Endothelial cell of umbilical vein (primary cell): Measurements from ENCODE around the gene ANKS1B. TPM values are rescaled to one million over a fixed set of nuclear protein-coding genes. Genes with fewer than 3 reads are reported as not detected.

Source experiments
- BruUV-seq: library from RNA; stranded (reverse); fragments of 400-500 nt; replicated peaks from 2 replicates; lab custom pipeline; 2021; lab: Mats Ljungman, UMichigan
- CTCF ChIA-PET: fragments of 300-600, 350-600 bp; sonication (Branson Sonifier 250); formaldehyde crosslinking; loops from one replicate; lab custom pipeline; 2021; ENCODE audit warnings: antibody characterized with exemption, inconsistent platforms; lab: Charles Lee
- POLR2A ChIA-PET: fragments of 300-600, 350-600 bp; sonication (Branson Sonifier 250); formaldehyde crosslinking; loops from one replicate; lab custom pipeline; 2021; ENCODE audit warnings: antibody characterized with exemption, inconsistent platforms; lab: Charles Lee
- DNase-seq: peaks from one replicate; pipeline ENCODE4 v3.0.0-alpha.2; 2011; ENCODE audit warnings: low read depth, low spot score
- FAIRE-seq: peaks from 2 replicates; lab custom pipeline; 2011; peaks lifted over from hg19 to GRCh38; lab: Jason Lieb, UNC
- H2AFZ ChIP-seq: 2 replicates; pipeline ENCODE4 v1.6.0; 2012; ENCODE audit warnings: low read depth, low read length, control low read depth, inconsistent platforms
- H3K27ac ChIP-seq: 2 replicates; pipeline ENCODE4 v1.5.1; 2011; ENCODE audit warnings: low read depth, mild to moderate bottlenecking, control low read depth, low read length, moderate library complexity; ENCODE audit not compliant: insufficient read depth
- H3K27me3 ChIP-seq, 2 experiments: 2 replicates each; pipeline versions ENCODE4 v1.6.0 to v1.6.1; 2011; ENCODE audit warnings: low read length in 2 of 2, mixed read lengths in 1 of 2; ENCODE audit not compliant: control insufficient read depth in 2 of 2, insufficient read depth in 2 of 2
- H3K36me3 ChIP-seq, 2 experiments: 2 replicates in 1 of 2; 3 replicates in 1 of 2; pipeline ENCODE4 v1.5.1; 2011; ENCODE audit warnings: low read length in 2 of 2, mild to moderate bottlenecking in 1 of 2, moderate library complexity in 1 of 2; ENCODE audit not compliant: control insufficient read depth in 2 of 2, insufficient read depth in 2 of 2; ENCODE audit errors: extremely low read depth in 1 of 2
- H3K4me1 ChIP-seq: 3 replicates; pipeline ENCODE4 v1.5.1; 2011; ENCODE audit warnings: mild to moderate bottlenecking, low read length; ENCODE audit not compliant: control insufficient read depth, insufficient read depth; ENCODE audit errors: extremely low read depth
- H3K4me2 ChIP-seq: 2 replicates; pipeline ENCODE4 v1.6.1; 2011; ENCODE audit warnings: low read length, control low read depth, mixed read lengths; ENCODE audit not compliant: insufficient read depth
- H3K4me3 ChIP-seq, 3 experiments: fragments of 200-600 bp in 1 of 3; sonication (generic), shearing (Covaris generic) in 1 of 3; replicated peaks in 1 of 3; 2 replicates each; pipeline ENCODE4 v1.5.1; 2011 to 2016; ENCODE audit warnings: control low read depth in 3 of 3, low read length in 3 of 3, mild to moderate bottlenecking in 2 of 3, inconsistent platforms in 1 of 3, low read depth in 1 of 3, moderate library complexity in 1 of 3; ENCODE audit not compliant: insufficient read depth in 1 of 3
- H3K79me2 ChIP-seq: 2 replicates; pipeline ENCODE4 v1.6.0; 2012; ENCODE audit warnings: low read length, inconsistent platforms; ENCODE audit not compliant: control insufficient read depth, insufficient read depth
- H3K9ac ChIP-seq: replicated peaks from 2 replicates; pipeline ENCODE3; 2011; ENCODE audit warnings: low read length, control low read depth; ENCODE audit not compliant: insufficient read depth; ENCODE audit errors: extremely low read depth
- H3K9me1 ChIP-seq: replicated peaks from 3 replicates; pipeline ENCODE4 v1.6.0; 2011; ENCODE audit warnings: mild to moderate bottlenecking, low read length; ENCODE audit not compliant: control insufficient read depth, insufficient read depth; ENCODE audit errors: extremely low read depth
- H3K9me3 ChIP-seq: replicated peaks from 2 replicates; pipeline ENCODE4 v1.5.1; 2012; ENCODE audit warnings: low read length, inconsistent platforms; ENCODE audit not compliant: control insufficient read depth, insufficient read depth
- H4K20me1 ChIP-seq: replicated peaks from 2 replicates; pipeline ENCODE3; 2011; ENCODE audit warnings: mild to moderate bottlenecking, low read length; ENCODE audit not compliant: control insufficient read depth, insufficient read depth; ENCODE audit errors: extremely low read depth
- EZH2 ChIP-seq: IDR thresholded peaks from 2 replicates; pipeline ENCODE4 v1.6.1; 2012; ENCODE audit warnings: borderline replicate concordance, low read depth, mild to moderate bottlenecking, moderate library complexity, low read length, inconsistent platforms; ENCODE audit not compliant: severe bottlenecking
- FOS ChIP-seq: IDR thresholded peaks from 2 replicates; pipeline ENCODE4 v1.6.1; 2011; ENCODE audit warnings: mild to moderate bottlenecking, low read length, moderate library complexity, borderline replicate concordance; ENCODE audit not compliant: insufficient read depth
- GATA2 ChIP-seq: IDR thresholded peaks from 2 replicates; pipeline ENCODE4 v1.7.0; 2011; ENCODE audit warnings: low read depth, mild to moderate bottlenecking, moderate library complexity, mixed read lengths, low read length; ENCODE audit not compliant: insufficient read length, insufficient read depth
- JUN ChIP-seq: IDR thresholded peaks from 2 replicates; pipeline ENCODE4 v1.6.1; 2011; ENCODE audit warnings: borderline replicate concordance, low read depth; ENCODE audit not compliant: insufficient read length, insufficient read depth
- MAX ChIP-seq: IDR thresholded peaks from 2 replicates; pipeline ENCODE4 v1.6.1; 2011; ENCODE audit not compliant: insufficient read depth, insufficient read length
- MYC ChIP-seq: IDR thresholded peaks from one replicate; pipeline ENCODE4 v1.6.1; 2011; ENCODE audit warnings: mild to moderate bottlenecking, low read depth, low read length
- POLR2A ChIP-seq: IDR thresholded peaks from 2 replicates; pipeline ENCODE4 v1.6.1; 2012; ENCODE audit warnings: low read depth, mild to moderate bottlenecking, control low read depth, low read length
- POLR2AphosphoS5 ChIP-seq: IDR thresholded peaks from 2 replicates; pipeline ENCODE4 v1.6.1; 2012; ENCODE audit warnings: low read depth, mild to moderate bottlenecking, control low read depth, low read length, moderate library complexity; ENCODE audit not compliant: insufficient read depth
- dilution Hi-C: fragments of 300-500 bp; cut with MboI; formaldehyde crosslinking; loops from one replicate; pipeline ENCODE4 v1.15.0; 2019; ENCODE audit warnings: low sequenced_read_pairs; ENCODE audit not compliant: extremely low pct_ligation_motif_present
- intact Hi-C: fragments of 100-400 bp; cut with micrococcal nuclease; formaldehyde crosslinking; loops from one replicate; pipeline ENCODE4 v1.10.0; 2022
- polyA plus RNA-seq, 4 experiments: library from polyadenylated mRNA; depleted of rRNA in 3 of 4; stranded (reverse) in 3 of 4; unstranded in 1 of 4; fragments of >200 nt; gene quantifications; 2 replicates each; pipeline versions ENCODE4 v1.2.1 to v1.2.3, GENCODE V29; 2011 to 2012; ENCODE audit warnings: missing spikeins in 1 of 4
- total RNA-seq: library from RNA; stranded (reverse); gene quantifications from 2 replicates; pipeline ENCODE4 v1.2.3, GENCODE V29; 2021
- TF ChIP-seq, protein P1 (sequence below), 2 donors: IDR thresholded peaks; 1 replicate in 1 of 2; 2 replicates in 1 of 2; pipeline ENCODE4 v1.5.1; 2011; ENCODE audit warnings: low read length in 2 of 2, mild to moderate bottlenecking in 2 of 2, moderate library complexity in 2 of 2, control low read depth in 1 of 2, inconsistent platforms in 1 of 2, low read depth in 1 of 2; ENCODE audit not compliant: insufficient read depth in 1 of 2; ENCODE audit errors: extremely low read depth in 1 of 2

The ANKS1B gene
- total and polyA plus RNA-seq, 2 donors (not counting 3 experiments of a cell fraction or from before 2014, with no cell fraction given) = 0.15 to 0.38 TPM

DNA sequence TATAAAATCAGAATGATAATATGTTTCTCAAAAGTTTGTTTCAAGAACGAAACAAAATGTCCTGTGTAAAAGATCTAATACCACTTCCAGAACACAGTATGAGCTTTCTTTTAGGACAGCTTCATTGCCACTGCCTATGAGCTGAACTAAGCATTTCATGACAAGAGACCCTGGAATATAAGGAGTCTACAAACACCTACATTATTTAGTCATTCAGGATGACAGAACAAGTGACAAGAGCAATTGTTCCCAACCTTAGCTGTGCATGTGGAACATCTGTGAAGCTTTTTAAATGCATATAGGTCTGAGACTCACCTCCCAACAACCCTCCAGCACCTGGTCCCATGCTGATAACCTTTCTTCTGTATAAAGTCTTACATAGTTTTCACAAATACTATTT, 440.3 kb downstream of the ANKS1B start:
- no peak overlapping the region for H3K27ac ChIP-seq
- ChIA-PET CTCF (no interaction called here), POLR2A (no interaction called here)
- FAIRE-seq = no peak
- H3K9ac ChIP-seq = no peak overlapping the region
- no peaks in the 10 kb centered on the region for H3K27me3 ChIP-seq
- no peak overlapping the region for H2AFZ ChIP-seq
- H3K9me3 ChIP-seq = no peaks in the 10 kb centered on the region
- no peaks in the 10 kb centered on the region for H3K4me1 ChIP-seq
- intact Hi-C loops (no loop called here), dilution Hi-C loops (no loop called here)
- no peaks in the 10 kb centered on the region for H3K36me3 ChIP-seq
- BruUV-seq = no TSS peak
- no peak overlapping the region for H3K4me2 ChIP-seq
- H3K4me3 ChIP-seq = no peak overlapping the region
- H3K9me1 ChIP-seq = no peaks in the 10 kb centered on the region
- TF ChIP-seq POLR2AphosphoS5 (no peak), GATA2 (no peak), POLR2A (no peak)
- TF ChIP-seq, protein P1, sequence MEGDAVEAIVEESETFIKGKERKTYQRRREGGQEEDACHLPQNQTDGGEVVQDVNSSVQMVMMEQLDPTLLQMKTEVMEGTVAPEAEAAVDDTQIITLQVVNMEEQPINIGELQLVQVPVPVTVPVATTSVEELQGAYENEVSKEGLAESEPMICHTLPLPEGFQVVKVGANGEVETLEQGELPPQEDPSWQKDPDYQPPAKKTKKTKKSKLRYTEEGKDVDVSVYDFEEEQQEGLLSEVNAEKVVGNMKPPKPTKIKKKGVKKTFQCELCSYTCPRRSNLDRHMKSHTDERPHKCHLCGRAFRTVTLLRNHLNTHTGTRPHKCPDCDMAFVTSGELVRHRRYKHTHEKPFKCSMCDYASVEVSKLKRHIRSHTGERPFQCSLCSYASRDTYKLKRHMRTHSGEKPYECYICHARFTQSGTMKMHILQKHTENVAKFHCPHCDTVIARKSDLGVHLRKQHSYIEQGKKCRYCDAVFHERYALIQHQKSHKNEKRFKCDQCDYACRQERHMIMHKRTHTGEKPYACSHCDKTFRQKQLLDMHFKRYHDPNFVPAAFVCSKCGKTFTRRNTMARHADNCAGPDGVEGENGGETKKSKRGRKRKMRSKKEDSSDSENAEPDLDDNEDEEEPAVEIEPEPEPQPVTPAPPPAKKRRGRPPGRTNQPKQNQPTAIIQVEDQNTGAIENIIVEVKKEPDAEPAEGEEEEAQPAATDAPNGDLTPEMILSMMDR (IDR thresholded peaks at IDR 0.05; ENCODE audit: extremely low read depth in 1 of 2, insufficient read depth in 1 of 2, low read depth in 1 of 2, low read length in 2 of 2) = no peak
- H4K20me1 ChIP-seq = no peaks in the 10 kb centered on the region
- no peak for DNase-seq
- no peaks in the 10 kb centered on the region for H3K79me2 ChIP-seq

GRCh38 chr12:99529966-99530365, 454.8 kb downstream of the ANKS1B start:
- H3K27ac ChIP-seq = no peak overlapping the region
- no peak overlapping the region for H2AFZ ChIP-seq
- no peak overlapping the region for H3K9ac ChIP-seq
- H3K79me2 ChIP-seq = no peaks in the 10 kb centered on the region
- intact Hi-C loops = no loop called here
- H3K4me3 ChIP-seq = no peak overlapping the region
- TF ChIP-seq, protein P1 (IDR thresholded peaks at IDR 0.05; ENCODE audit: extremely low read depth in 1 of 2, insufficient read depth in 1 of 2, low read depth in 1 of 2, low read length in 2 of 2) = no peak
- no peak for TF ChIP-seq JUN
- TF ChIP-seq POLR2AphosphoS5 = no peak
- no peak for TF ChIP-seq MAX
- no peak for TF ChIP-seq GATA2
- TF ChIP-seq MYC = no peak
- no peak for TF ChIP-seq POLR2A
- no peak for TF ChIP-seq EZH2
- TF ChIP-seq FOS = no peak
- CTCF ChIA-PET = no interaction called here
- H3K36me3 ChIP-seq = no peaks in the 10 kb centered on the region
- no peaks in the 10 kb centered on the region for H3K27me3 ChIP-seq
- no peaks in the 10 kb centered on the region for H3K9me1 ChIP-seq
- BruUV-seq = no TSS peak
- FAIRE-seq (no peak), DNase-seq (no peak)
- no peaks in the 10 kb centered on the region for H3K4me1 ChIP-seq
- H4K20me1 ChIP-seq = no peaks in the 10 kb centered on the region
- H3K9me3 ChIP-seq = peaks cover 3% of the 10 kb centered on the region
- dilution Hi-C loops = no loop called here
- POLR2A ChIA-PET = no interaction called here
- no peak overlapping the region for H3K4me2 ChIP-seq
